HG02970 (cell line): ENCODE data around the gene PTHLH.

Experiments
- ATAC-seq: cut with Tn5 transposase; IDR thresholded peaks from one replicate; pipeline ENCODE4 v1.9.1; 2021; ENCODE audit warnings: mild to moderate bottlenecking, moderate library complexity, moderate number of reproducible peaks; ENCODE audit not compliant: unreplicated experiment, low FRiP score

Gene PTHLH

DNA sequence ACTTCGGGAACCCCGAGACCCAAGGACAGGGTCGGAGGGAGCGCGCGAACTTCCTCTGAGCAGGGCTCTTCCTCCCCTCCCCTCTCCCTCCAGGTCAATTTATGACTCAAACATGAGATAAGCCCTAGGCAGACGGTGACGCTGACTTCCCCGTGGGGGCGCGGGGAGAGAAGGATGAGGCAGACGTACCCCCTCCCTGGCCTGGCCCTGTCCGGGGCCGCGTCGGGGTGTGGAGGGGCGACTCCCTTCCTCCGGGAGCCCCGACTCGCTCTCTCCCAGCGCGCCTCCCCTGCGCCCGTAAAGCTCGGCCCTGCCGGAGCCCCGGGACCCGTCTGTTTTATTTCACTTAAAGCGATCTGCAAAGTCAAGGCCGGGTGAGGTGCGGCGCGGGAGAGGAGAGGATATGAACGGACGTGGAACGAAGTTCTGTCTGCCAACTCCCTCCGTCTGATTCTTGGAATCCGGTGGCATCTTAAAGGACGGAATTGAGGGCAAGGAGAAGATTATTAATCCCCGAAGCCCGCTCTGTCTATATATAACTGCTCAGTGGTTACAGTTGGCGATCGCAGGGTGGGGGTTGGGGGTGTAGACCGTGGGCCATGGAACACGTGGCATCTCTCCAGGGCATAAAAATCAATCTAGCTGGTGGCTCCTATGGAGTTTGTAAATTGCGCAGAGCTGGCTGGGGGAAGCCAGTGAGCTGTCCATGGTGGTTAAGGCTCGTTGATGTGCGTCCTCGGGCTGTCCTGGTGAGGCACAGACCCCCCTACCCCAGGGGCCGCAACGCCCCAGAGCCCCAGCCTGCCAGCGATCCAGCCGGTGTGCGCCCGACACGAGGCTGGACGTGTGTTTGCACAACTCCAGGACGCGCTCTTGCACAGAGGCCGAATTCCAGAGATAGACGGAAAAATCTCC is 2.9 kb upstream of the PTHLH start:
- no peak for ATAC-seq

DNA sequence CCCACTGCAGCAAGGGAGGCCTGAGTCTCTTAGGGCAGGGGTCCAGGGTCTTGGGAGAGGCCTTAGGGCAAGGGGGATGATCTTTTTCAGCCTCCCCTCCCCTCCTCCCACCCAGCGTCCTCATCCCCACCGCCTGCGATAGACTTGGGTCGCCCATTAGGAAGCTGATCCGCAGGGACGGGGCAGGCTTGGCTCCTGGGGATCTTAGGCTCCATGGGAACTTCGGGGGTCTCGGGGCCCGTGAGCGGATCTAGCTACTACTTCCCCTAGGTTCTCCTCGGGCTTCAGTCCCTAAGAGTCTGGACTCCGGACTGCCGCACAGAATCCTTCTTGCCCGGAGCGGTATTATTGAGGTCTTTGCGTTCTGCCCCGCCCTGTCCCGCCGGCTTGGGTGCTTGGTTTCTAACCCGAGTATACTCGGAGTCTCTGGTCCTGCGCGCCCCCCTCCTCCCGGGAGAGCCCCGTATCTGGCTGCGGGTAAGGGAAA is 2.2 kb upstream of the PTHLH start:
- ATAC-seq: no peak

DNA sequence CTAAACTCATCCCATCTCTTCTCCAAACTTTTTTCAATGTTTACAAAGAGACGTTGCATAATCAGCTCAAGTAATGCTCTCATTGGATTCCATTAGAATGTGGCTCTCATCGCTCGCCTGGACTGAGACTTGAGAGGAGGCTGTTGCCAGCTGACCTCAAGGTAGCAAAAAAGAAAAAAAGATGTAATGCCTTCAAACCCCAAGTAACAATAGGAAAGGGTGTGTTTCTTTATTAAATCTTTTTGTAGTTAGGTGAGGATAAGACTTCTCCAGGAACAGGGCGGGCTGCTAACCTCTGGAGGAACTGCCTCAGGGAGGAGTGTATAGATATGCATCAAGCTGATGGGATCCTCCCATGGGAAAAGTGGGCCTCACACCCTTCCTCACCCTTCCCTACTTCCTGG is 956 bp upstream of the PTHLH start:
- no peak for ATAC-seq

DNA sequence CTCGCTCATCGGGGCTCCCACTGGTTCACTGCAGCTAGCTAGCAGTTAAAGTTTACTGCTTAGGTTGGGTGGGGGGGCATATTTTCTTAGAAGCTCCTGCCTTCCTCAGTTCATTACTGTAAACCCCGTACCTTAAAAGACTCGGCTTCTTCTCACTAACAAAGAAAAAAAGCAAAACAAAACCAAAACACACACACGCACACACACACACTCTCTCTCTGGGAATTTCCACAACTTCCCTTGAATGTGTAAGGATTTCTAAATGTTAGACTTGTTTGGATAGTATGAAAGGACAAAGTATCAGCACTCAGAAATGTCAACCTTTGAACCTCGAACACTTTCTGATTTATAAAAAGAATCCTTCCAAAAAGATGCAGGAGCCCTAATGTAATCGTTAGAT is 927 bp downstream of the PTHLH start:
- no peak for ATAC-seq

DNA sequence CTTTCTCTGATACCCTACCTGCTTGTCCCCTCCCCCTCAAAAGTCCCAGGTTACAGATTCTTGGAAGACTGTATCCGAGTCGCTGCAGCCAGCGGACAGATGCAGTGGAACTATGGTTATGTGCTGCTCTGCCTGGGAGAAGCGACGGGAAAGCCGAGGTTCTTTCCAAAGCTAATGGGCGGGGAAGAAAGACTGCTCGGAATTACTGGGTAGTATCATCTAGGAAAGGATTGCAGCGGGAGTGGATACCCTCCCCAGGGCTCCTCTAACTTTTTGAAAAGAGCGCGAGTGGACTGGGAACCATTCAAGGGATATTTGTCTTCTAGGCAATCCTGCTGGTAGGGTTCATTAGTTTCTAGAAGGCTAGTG is 1.4 kb downstream of the PTHLH start:
- ATAC-seq: no peak

DNA sequence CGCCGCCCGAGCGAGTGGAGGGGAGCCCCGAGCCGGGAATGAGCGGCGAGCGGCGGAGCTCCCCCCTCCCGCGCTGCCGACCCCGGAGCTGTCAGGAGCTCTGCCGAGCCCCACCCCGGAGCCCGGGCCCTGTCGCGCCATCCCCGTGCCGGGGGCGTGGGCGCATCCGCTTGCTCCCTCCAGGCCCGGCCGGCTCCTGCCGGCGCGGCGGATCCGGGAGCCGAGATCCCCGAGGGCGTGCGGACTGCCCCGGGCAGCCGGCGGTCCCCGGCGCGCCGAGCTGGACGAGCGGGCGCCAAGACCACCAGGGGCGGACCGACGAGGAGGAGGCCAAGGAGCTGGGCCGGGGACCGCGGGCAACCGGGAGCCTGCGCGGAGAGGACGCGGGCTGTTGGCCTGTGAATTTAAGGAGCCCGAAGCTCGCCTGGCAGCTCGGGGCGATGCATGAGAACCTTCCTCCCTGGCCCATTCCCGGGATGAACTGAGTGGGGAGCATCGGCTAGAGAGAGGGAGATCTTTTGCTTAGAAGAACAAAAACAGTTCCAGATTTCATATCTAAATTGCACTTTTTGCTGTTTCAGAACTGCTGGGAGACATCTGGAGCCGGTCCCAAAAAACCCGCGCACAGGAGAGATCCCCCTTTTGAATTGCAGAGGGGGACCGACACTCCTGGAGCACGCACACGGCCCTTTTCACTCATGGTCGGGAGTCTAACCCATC is 2.0 kb downstream of the PTHLH start:
- ATAC-seq: no peak

DNA sequence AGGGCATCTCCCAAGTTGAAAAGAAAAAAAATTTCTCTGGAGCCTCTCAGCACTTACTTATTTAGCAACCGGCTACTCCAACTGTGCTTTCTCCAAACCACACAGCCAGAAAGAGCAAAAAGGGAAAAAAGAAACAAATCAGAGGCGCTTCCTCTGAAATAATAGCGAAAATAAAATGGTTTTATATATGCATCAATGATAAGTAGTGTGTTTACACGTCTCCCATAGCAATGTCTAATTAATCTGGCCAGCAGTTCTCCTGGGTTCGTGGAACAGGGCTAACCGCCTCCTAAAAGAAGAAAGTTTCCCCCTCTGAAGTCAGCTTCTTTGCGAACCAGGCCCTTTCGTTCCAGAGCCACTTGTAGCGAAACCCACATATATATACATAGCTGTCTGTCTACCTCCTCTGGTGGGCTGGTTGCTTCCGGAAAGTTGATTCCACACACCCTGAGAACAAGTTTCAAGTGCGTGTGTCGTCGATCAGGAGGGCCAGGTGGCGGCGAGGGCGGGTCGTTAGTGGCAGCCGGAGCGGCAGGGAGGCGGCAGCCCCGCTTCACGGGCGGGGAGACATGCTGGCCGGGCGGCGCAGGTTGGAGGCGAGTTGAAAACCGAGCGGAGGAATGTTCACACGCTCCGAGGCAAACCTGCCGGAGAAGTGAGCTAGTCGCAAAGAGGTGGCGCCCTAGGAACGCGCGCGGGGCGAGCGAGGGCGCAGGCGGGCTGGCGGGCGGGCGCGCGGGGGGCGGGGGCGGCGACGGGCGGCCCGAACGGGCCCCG is 2.7 kb downstream of the PTHLH start:
- ATAC-seq: peak; percentile 83

DNA sequence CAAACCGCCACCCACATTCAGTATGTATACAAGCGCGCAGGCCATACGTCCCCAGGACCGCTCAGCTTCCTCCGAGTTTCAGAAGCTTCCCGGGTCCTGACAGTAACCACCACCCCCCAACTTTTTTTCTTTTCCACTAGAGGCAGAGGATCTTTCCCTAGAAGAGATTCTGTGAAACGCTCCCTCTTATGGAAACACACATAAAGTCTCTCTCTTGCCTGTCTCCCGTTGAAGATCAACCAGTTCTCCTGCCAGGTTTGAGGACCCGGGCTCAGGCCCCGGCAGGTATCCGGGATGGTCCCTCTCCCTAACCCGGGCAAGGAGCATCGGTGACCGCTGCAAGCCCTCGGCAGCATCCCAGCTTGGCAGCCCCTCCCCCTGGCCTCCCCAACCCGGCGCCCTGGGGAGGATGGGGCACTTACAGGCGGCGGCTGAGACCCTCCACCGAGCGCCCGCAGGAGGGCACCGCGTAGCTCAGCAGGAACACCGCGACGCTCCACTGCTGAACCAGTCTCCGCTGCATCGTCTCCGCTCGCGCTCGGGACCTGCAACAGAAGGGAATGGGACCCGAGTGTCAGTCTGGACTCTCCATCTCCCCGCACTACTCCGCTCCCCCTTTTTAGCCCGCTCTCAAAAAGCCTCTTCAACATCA is 3.4 kb downstream of the PTHLH start:
- no peak for ATAC-seq

DNA sequence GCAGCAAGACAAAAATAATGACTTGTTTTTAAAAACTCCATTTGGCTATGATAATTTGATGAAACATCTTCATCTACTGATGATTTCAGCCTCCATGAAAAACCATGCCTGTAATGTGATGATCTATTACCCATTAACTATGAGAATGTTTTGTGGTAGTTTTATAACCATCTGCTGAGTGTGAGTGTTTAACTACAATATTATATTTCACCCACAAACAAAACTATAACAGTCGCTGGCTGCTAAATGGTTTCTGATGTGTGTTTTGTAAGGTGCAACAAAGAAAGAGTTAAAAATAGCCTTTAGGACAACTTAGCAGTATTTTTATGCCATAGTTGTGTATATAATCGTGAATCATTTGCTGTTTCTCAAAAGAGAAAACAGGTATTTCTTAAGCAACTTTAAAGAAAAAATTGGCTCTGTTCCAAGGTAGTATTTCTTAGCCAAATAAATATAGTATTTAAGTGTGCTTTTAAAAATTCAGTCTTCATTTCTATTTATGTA is 4.9 kb downstream of the PTHLH start:
- no peak for ATAC-seq

DNA sequence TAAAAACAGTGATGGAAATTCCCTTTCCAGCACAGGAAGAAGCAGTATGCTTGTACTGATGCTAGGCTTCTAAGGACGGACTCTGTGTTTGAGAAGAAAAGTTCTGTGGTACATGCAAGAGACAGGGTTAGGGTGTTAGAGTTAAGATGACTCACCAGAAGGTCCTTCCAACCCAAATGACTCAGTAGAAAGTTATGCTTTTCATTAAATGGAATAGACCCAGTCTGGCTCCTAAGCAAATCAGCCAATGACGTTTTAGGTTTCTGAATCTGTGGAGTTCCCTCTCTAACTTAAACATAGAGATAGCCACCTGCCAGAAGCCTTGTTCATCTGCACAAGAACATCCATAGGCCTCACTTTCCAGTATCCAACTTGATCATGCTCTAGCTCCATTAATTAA is 5.7 kb downstream of the PTHLH start:
- no peak for ATAC-seq

DNA sequence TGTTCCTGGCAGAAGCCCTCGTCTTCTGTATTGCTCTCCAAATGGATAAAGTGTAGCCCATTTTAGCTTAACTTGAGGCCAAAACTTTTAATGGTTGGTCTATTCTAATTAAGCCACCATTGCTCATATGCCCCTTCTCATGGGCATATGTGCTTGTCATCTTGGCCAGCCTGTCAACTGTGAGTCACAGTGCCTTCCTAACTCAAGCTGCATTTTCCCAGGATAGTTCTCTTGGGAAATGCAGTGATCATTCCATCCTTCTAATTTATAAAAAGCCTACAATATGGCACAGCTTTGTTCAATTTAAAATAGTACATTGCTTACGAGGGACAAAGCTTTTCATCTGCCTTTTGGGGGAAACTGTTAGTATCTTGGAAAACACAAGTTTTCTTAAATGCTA is 6.6 kb downstream of the PTHLH start:
- ATAC-seq: no peak

DNA sequence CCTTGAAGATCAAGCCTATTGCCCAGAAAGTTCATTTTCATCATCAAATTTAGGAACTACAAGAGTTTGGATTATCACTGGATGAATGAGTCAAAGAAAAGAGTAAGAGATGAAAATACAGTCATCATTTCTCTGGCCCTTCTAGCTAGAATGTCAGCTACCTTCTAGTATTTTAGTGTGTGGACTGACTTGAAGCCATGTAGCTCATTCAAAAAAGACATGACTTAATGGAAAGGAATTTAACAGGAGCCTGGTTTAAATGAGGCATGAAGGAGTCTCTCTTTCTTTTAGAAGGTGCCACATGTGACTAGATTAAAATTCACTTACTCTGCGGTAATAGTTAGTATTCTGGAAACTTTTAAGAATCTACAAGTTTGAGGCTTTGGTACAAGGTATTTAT is 7.1 kb downstream of the PTHLH start:
- ATAC-seq: no peak

DNA sequence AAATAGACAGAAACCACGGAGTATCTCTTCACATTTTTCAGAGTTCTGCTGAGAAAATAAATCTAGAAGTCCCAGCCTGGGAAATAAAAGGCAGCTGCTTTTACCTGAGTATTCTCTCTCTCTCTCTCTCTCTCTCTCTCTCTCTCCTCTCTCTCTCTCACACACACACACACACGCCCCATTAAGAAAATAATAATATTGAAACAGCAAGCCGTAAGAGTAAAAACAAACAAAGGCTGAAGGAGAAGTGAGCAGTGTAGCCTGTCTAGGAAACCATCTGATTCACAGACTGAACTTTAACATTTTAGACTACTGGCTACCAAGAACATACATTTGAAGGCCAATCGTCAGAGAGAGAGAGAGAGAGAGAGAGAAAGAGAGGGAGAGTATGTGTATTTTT is 8.4 kb downstream of the PTHLH start:
- no peak for ATAC-seq

DNA sequence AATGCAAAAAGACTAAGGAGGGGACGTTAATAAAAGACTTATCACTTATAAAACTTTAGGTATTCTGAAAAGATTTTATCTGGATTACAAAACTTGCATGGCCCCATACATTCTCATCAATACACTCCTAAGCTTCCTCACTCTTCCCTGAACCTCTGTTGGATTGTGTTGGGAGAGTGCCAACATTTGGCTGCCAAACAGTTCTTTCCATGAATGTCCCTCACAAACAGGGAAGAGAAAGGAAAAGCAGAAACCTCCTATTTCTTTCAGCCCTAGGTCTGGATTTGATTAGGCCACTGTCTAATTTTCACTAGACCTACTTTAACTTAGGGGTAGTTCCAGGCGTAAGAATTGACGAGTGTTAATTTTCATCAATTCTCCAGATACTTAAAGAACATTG is 11.7 kb downstream of the PTHLH start:
- ATAC-seq: no peak

DNA sequence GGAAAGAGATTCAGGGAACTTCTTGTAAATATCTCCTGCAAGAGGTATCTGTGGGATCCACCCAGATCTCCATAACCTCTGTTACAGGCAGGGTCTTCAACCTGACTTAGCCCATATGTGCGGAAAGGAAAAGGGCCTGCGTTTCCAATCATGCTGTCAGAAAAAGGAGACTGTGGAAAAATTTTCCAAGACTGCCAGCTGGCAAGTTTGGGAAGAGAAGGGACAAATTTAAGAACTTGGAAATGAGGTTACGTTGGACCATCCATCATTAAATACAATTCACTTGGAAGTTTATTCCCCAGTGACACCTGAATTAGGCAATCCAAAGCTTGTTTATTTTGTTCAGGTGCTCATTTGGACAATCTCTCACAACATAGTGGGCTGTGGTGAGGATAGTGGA is 13.9 kb downstream of the PTHLH start:
- ATAC-seq: no peak

DNA sequence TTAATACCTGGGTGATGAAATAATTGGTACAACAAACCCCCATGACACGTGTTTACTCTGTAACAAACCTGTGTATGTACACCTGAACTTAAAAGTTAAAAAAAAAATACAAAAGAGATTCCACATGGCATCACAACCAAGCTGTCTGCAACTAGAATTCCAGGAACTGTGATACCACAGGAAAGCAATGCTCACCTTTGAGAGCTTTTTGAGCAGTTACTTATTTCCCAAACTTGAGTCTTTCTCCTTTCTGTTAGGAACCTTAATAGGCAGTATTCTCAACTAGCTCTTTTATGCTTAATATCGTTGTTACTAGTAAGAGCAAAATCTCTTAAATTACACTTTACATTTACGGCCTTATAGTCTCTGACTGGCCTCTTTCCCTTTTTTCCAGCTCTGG is 15.2 kb downstream of the PTHLH start:
- ATAC-seq: no peak

DNA sequence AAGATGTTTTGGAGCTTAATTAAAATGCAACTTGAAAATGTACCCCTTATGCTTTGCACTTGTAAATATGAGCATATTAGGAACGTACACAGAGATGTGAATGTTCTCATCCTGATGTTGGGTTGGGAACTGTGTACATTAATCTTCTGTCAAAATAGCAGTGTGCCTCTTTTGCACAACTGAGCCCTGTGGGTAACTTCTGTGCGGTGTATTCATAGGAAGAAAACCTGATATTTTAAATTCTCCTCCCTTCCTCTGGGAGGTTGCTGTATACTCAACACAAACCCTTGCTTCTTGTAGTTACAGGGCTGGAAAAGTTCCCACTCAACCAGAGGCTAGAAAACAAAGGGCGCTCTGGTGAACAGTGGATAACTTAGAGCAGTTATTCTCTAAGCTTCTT is 18.7 kb downstream of the PTHLH start:
- no peak for ATAC-seq

DNA sequence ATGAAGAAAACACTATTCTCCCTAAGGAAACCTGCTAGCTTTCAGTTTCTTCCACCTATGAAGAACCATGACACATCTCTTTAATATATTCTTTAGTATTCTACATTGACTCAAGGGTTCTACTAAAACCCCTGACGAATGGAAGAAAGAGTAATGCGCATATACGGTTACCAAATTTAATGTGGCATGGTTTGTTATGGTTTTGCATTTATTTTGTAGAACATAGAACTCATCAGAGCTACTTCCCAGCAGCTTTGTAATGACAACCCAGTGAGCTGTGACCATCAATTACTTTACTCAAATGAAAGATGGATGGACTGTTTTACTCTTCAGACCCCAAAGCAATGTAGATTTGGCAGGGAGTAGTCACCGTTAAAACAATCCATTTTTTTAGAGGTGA is 19.2 kb downstream of the PTHLH start:
- ATAC-seq: no peak

DNA sequence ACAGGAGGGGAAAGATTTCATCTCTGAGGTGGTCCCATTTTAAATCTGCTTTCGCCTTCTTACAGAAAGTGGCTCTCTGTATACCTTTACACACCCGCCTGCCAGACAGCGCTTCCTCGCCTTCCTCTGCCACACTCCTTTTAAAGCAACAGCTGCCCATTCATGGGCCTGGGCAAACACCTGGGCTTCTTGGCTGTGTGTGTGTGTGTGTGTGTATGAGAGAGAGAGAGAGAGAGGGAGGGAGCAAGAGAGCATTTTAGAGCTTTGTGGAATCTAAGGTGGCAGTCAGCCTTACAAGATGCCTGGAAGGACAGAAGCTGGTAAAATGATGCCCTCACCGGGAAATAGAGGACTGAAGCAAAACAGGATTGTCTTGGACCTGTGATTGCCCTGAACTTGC is 20.0 kb downstream of the PTHLH start:
- no peak for ATAC-seq

DNA sequence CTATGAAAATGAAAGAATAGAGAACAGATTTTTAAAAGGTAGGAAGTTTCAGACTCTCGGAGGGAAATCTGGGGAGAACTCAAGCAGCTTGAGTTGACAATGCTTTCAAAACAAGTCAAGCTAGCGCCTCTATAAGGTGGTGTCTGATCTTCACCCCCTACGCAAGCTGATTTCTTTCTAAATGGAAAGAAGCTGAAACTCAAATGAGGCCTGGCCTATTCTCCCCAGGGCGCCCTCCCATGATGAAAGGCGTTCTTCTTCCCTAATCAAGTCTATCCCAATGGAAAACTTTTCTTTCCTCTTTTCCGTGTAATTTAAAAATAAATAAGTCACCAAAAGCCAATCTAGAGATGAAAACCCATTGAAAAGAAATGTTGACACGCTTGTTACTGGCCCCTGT is 20.6 kb downstream of the PTHLH start:
- no peak for ATAC-seq
